HG02588 (cell line): Measurements from ENCODE around the gene SASH3.

ENCODE experiments used
- ATAC-seq: cut with Tn5 transposase; IDR thresholded peaks from one replicate; pipeline ENCODE4 v1.9.1; 2021; ENCODE audit warnings: mild to moderate bottlenecking, moderate library complexity; ENCODE audit not compliant: unreplicated experiment

Gene SASH3

GRCh38 chrX:129759576-129760061 is 20.1 kb upstream of the SASH3 start:
- ATAC-seq: no peak

GRCh38 chrX:129760155-129760554 is 19.6 kb upstream of the SASH3 start:
- ATAC-seq: no peak

- ATAC-seq: no peak
These were observed 18.8 kb upstream of the SASH3 start for GRCh38 chrX:129760981-129761380.

- no peak for ATAC-seq
These were observed 18.2 kb upstream of the SASH3 start for GRCh38 chrX:129761596-129761995.

GRCh38 chrX:129762448-129762847 is 17.3 kb upstream of the SASH3 start:
- no peak for ATAC-seq

- ATAC-seq: no peak
These were observed 16.1 kb upstream of the SASH3 start for GRCh38 chrX:129763666-129764065.

GRCh38 chrX:129768186-129768585 is 11.6 kb upstream of the SASH3 start:
- no peak for ATAC-seq

- no peak for ATAC-seq
These were observed 10.9 kb upstream of the SASH3 start for GRCh38 chrX:129768586-129769466.

GRCh38 chrX:129769467-129770154 is 10.1 kb upstream of the SASH3 start:
- peak; percentile 40 for ATAC-seq

GRCh38 chrX:129771266-129771995 is 8.3 kb upstream of the SASH3 start:
- no peak for ATAC-seq

GRCh38 chrX:129772796-129773431 is 6.8 kb upstream of the SASH3 start:
- peak; percentile 68 for ATAC-seq

GRCh38 chrX:129773649-129774458 is 5.9 kb upstream of the SASH3 start:
- ATAC-seq: no peak

- ATAC-seq: peak; percentile 23
These were observed 2.3 kb upstream of the SASH3 start for GRCh38 chrX:129777218-129778030.

- ATAC-seq: no peak
These were observed 570 bp upstream of the SASH3 start for GRCh38 chrX:129779086-129779672.

GRCh38 chrX:129780441-129781105 is 824 bp downstream of the SASH3 start:
- ATAC-seq: no peak

GRCh38 chrX:129781134-129781672 is 1.5 kb downstream of the SASH3 start:
- peak; percentile 59 for ATAC-seq

GRCh38 chrX:129781680-129782495 is 2.1 kb downstream of the SASH3 start:
- ATAC-seq: no peak
